Activated B cell treated with CpG ODN at 0.5 μM for 24 hours (primary cell): ENCODE results near the gene PTPN1. TPM values are rescaled to one million over a fixed set of nuclear protein-coding genes. Genes with fewer than 3 reads are reported as not detected.

Experiments
- ATAC-seq: fragments of 200-7000 bp; cut with Tn5 transposase; one replicate; pipeline ENCODE4 v1.10.0; 2021; ENCODE audit warnings: low read depth, mild to moderate bottlenecking, moderate library complexity
- CTCF ChIA-PET: fragments of 350-600 bp; sonication (Branson Sonifier 250); formaldehyde crosslinking; loops from one replicate; lab custom pipeline; 2021; ENCODE audit warnings: antibody characterized with exemption; lab: Charles Lee
- POLR2A ChIA-PET: fragments of 350-600 bp; sonication (Branson Sonifier 250); formaldehyde crosslinking; loops from one replicate; lab custom pipeline; 2021; ENCODE audit warnings: antibody characterized with exemption; lab: Charles Lee
- DNase-seq: peaks from one replicate; pipeline ENCODE4 v3.0.0; 2022
- H3K27ac Mint-ChIP-seq: one replicate; pipeline ENCODE4 v1.8.0; 2020; ENCODE audit warnings: mixed read lengths
- H3K27me3 Mint-ChIP-seq: one replicate; pipeline ENCODE4 v1.8.0; 2021; ENCODE audit warnings: mixed read lengths
- H3K36me3 Mint-ChIP-seq: one replicate; pipeline ENCODE4 v1.8.0; 2021; ENCODE audit warnings: low read depth, mixed read lengths
- H3K4me1 Mint-ChIP-seq: one replicate; pipeline ENCODE4 v1.8.0; 2021; ENCODE audit warnings: mixed read lengths
- H3K4me3 Mint-ChIP-seq: one replicate; pipeline ENCODE4 v1.8.0; 2020; ENCODE audit warnings: mild to moderate bottlenecking, mixed read lengths
- H3K9me3 Mint-ChIP-seq: one replicate; pipeline ENCODE4 v1.8.0; 2020; ENCODE audit warnings: mixed read lengths
- intact Hi-C: fragments of 100-400 bp; cut with micrococcal nuclease; formaldehyde crosslinking; loops from one replicate; pipeline ENCODE4 v1.15.1; 2024
- total RNA-seq: library from RNA; stranded (reverse); gene quantifications from 2 replicates; pipeline ENCODE4 v1.2.3, GENCODE V29; 2022
- TF ChIP-seq, protein P1 (sequence below): fragments of 200-600 bp; IDR thresholded peaks from one replicate; pipeline ENCODE4 v1.8.0; 2022; ENCODE audit warnings: antibody characterized with exemption, mild to moderate bottlenecking

The PTPN1 gene
- total RNA-seq, 1 donor from 2014 or later: 227 TPM

DNA sequence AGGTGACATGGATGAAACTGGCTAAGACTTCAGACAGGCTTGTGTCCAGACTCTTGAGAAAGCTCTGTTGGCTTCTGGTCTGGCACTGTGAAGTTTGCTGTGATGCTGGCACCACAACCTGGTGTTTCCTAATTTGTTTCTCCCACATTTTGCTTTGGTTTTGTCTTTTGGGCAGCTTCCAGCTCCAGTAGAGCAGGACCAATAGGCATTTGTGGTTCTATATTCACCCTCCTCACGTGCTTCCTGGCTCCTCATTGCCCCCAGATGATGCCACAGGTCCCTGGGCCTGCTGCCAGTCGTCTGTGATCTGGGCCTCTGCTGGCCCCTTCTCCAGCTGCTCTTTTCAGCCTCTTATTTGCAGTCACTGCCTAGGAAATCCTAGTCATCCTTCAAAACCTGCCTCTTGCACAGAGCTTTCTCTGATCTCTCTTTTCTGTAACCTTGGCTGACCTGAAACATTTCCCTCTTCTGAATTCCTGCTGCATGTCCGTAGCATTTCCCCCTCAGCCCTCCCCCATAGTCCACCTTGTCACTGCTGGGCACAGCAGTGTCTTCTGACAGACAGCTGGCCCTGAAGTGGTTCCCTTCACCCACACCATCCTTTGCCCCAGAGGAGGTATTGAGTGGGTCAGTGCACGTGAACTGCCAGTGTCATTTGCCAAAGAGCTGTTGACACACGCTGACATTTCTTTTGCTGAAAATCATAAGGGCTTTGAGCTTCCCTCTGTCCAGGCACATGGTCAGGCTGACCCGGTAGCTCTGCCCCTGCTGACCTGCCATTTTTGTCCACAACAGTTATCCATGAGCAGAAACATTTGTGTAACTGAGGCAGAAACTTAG, 63.0 kb downstream of the PTPN1 start:
- intact Hi-C loops: loop anchor here (10.0 kb wide), 1 partner anchor 162 kb away; the partner anchor contains the start of gene PARD6B
- peak overlapping the region; percentile 69 for H3K27ac Mint-ChIP-seq
- POLR2A ChIA-PET: interaction anchor here (1.9 to 61.9 kb wide), 2 partner anchors 59 to 90 kb away, joined by 5 to 1679 read pairs; partner anchors contain the start of gene PTPN1
- no peaks in the 10 kb centered on the region for H3K9me3 Mint-ChIP-seq
- peaks cover 69% of the 10 kb centered on the region for H3K4me1 Mint-ChIP-seq
- ATAC-seq (no peak), DNase-seq (peak; percentile 12)
- TF ChIP-seq, protein P1, sequence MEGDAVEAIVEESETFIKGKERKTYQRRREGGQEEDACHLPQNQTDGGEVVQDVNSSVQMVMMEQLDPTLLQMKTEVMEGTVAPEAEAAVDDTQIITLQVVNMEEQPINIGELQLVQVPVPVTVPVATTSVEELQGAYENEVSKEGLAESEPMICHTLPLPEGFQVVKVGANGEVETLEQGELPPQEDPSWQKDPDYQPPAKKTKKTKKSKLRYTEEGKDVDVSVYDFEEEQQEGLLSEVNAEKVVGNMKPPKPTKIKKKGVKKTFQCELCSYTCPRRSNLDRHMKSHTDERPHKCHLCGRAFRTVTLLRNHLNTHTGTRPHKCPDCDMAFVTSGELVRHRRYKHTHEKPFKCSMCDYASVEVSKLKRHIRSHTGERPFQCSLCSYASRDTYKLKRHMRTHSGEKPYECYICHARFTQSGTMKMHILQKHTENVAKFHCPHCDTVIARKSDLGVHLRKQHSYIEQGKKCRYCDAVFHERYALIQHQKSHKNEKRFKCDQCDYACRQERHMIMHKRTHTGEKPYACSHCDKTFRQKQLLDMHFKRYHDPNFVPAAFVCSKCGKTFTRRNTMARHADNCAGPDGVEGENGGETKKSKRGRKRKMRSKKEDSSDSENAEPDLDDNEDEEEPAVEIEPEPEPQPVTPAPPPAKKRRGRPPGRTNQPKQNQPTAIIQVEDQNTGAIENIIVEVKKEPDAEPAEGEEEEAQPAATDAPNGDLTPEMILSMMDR: no peak
- H3K36me3 Mint-ChIP-seq: peaks cover 91% of the 10 kb centered on the region
- H3K4me3 Mint-ChIP-seq: no peak overlapping the region
- CTCF ChIA-PET: interaction anchor here (1.1 to 8.5 kb wide), 9 partner anchors 14 to 110 kb away, joined by 3 to 154 read pairs (median 6); partner anchors contain the start of gene PTPN1
- no peaks in the 10 kb centered on the region for H3K27me3 Mint-ChIP-seq

DNA sequence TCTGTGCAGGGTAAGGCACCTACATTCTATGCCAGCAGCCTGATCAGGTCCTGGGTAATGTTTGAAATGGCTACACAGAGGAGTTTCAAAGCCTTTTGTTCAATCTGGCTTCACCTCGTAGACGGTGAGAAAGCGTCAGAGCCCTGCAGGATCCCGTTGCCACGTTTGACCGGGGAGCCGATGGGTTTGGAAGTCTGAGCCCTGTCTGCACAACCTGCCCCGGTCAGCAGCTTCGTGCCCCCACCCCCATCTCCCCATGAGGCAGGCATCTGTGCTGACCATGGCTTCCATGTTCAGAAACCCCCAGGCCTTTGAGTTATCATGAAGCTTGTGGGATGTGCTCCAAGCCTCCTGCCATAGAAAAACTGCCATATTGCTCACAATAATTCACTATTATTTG, 63.9 kb downstream of the PTPN1 start:
- no peak for ATAC-seq
- intact Hi-C loops: loop anchor here (10.0 kb wide), 1 partner anchor 161 kb away; the partner anchor contains the start of gene PARD6B
- TF ChIP-seq, protein P1: no peak
- Mint-ChIP-seq H3K27me3 (no peaks in the 10 kb centered on the region), H3K4me3 (no peak overlapping the region), H3K4me1 (peaks cover 63% of the 10 kb centered on the region), H3K36me3 (peaks cover 91% of the 10 kb centered on the region), H3K9me3 (no peaks in the 10 kb centered on the region), H3K27ac (peak overlapping the region; percentile 59)
- ChIA-PET POLR2A (interaction anchor here (0.8 to 61.9 kb wide), 2 partner anchors 27 to 60 kb away, joined by 3 to 1679 read pairs; partner anchors contain the start of gene PTPN1), CTCF (interaction anchor here (0.9 to 8.5 kb wide), 8 partner anchors 9 to 388 kb away, joined by 3 to 154 read pairs (median 5); no protein-coding TSS in a partner anchor)
- peak; percentile 11 for DNase-seq

DNA sequence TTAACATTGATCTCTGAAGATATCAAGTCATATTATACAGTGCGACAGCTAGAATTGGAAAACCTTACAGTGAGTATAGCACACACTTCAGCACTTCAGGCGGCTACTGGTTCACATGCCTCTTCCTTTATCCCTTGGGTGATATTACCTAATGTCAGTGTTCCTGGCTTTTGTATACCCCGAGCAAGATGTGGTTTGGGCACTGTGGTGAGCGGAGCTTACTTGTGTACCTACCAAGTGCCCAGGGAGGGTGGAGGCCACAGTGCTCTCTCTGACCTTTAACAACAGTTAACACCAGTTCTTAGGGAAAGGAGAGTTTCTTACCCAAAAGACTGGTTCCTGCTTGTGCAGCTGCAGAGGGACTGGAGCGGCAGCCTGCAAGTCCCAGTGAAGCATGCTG, 64.4 kb downstream of the PTPN1 start:
- POLR2A ChIA-PET: interaction anchor here (0.8 to 61.9 kb wide), 4 partner anchors 28 to 383 kb away, joined by 3 to 1679 read pairs (median 3); partner anchors contain the start of gene PTPN1
- peaks cover 59% of the 10 kb centered on the region for H3K4me1 Mint-ChIP-seq

DNA sequence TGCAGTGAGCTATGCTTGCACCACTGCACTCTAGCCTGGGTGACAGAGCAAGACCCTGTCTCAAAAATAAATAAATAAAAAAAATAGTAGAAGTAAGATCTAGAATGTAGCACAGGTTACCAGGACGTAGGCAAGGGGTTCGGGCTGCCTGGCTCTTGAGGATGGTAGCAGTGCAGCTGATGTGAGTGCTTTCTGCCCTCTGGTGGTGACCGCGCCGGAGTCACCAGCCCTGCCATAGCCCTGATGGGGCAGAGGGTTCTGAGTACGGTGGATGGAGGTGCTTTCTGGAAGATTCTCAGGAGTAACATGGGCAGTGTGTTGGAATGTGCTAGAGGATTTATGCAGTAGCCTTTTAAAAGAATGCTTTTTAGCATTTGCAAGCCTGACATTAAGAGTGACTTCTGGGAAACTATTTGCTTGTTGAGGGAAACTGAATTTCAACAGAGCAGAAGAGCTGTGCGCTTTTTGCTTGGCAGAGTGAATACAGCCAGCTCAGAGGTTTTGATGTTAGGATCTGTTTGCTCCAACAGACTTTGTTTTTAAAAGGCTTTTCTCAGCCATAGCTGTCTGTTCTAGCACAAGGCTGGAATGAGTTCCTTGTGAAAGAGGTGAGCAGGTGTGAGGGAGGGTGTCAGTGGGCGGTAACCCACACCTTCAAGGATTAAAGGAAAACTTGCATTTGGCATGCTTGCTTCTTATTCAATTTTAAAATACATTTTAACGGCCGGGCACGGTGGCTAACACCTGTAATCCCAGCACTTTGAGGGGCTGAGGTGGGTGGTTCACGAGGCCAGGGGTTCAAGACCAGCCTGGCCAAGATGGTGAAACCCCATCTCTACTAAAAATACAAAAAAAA, 65.9 kb downstream of the PTPN1 start:
- ChIA-PET CTCF (interaction anchor here (0.6 to 8.5 kb wide), 16 partner anchors 11 to 388 kb away, joined by 3 to 154 read pairs (median 4); no protein-coding TSS in a partner anchor), POLR2A (interaction anchor here (0.7 to 61.9 kb wide), 5 partner anchors 11 to 385 kb away, joined by 3 to 1679 read pairs (median 3); partner anchors contain the start of gene PTPN1)
- intact Hi-C loops: loop anchor here (1.0 to 10.0 kb wide), 4 partner anchors 72 to 390 kb away; partner anchors contain the start of gene PARD6B
- H3K27ac Mint-ChIP-seq: peak overlapping the region; percentile 77
- H3K4me3 Mint-ChIP-seq: no peak overlapping the region
- peak; percentile 52 for DNase-seq
- peaks cover 55% of the 10 kb centered on the region for H3K4me1 Mint-ChIP-seq
- no peaks in the 10 kb centered on the region for H3K27me3 Mint-ChIP-seq
- H3K36me3 Mint-ChIP-seq: peaks cover 91% of the 10 kb centered on the region
- H3K9me3 Mint-ChIP-seq: no peaks in the 10 kb centered on the region
- TF ChIP-seq, protein P1: peak; percentile 48
- peak; percentile 84 for ATAC-seq

More for the DNA sequence above, 64.4 kb downstream of the PTPN1 start:
- Mint-ChIP-seq H3K4me3 (no peak overlapping the region), H3K27me3 (no peaks in the 10 kb centered on the region), H3K36me3 (peaks cover 91% of the 10 kb centered on the region), H3K9me3 (no peaks in the 10 kb centered on the region), H3K27ac (peak overlapping the region; percentile 13)
- intact Hi-C loops: loop anchor here (10.0 kb wide), 1 partner anchor 160 kb away; the partner anchor contains the start of gene PARD6B
- no peak for DNase-seq
- no peak for ATAC-seq
- CTCF ChIA-PET: interaction anchor here (0.9 to 8.5 kb wide), 9 partner anchors 9 to 389 kb away, joined by 3 to 154 read pairs (median 4); no protein-coding TSS in a partner anchor
- TF ChIP-seq, protein P1: no peak
